ENCODE results near the gene ZNF627.

The ZNF627 gene

GRCh38 chr19:11652056-11652455 lies 54.8 kb downstream of the ZNF627 start:
- no peaks in the 10 kb centered on the region for H3K27me3 ChIP-seq (ENCODE audit: control insufficient read depth in 1 of 2, insufficient read depth in 2 of 2, low read length in 2 of 2)
- H3K27ac ChIP-seq (ENCODE audit: low read depth, low read length) = no peak overlapping the region
- H3K9me3 ChIP-seq (ENCODE audit: control insufficient read depth in 1 of 2, low read length in 2 of 2) = peaks cover 22 to 27% of the 10 kb centered on the region in 2 donors
- H3K4me3 ChIP-seq (ENCODE audit: low read depth in 1 of 2, low read length in 2 of 2) = no peak overlapping the region
- peaks cover 6 to 32% of the 10 kb centered on the region in 2 donors for H3K36me3 ChIP-seq (ENCODE audit: control insufficient read depth in 1 of 2, insufficient read depth in 2 of 2, low read length in 2 of 2)
- H3K4me1 ChIP-seq (ENCODE audit: control insufficient read depth in 1 of 2, insufficient read depth in 2 of 2, low read length in 2 of 2) = no peaks in the 10 kb centered on the region
- H3K9ac ChIP-seq (ENCODE audit: low read depth in 1 of 2, low read length in 2 of 2) = no peak overlapping the region

- Histone ChIP-seq H3K9ac (ENCODE audit: low read depth in 1 of 2, low read length in 2 of 2) (no peak overlapping the region), H3K27me3 (ENCODE audit: control insufficient read depth in 1 of 2, insufficient read depth in 2 of 2, low read length in 2 of 2) (no peaks in the 10 kb centered on the region), H3K36me3 (ENCODE audit: control insufficient read depth in 1 of 2, insufficient read depth in 2 of 2, low read length in 2 of 2) (peaks cover 6 to 32% of the 10 kb centered on the region in 2 donors), H3K9me3 (ENCODE audit: control insufficient read depth in 1 of 2, low read length in 2 of 2) (peaks cover 22 to 27% of the 10 kb centered on the region in 2 donors), H3K27ac (ENCODE audit: low read depth, low read length) (no peak overlapping the region), H3K4me3 (ENCODE audit: low read depth in 1 of 2, low read length in 2 of 2) (no peak overlapping the region), H3K4me1 (ENCODE audit: control insufficient read depth in 1 of 2, insufficient read depth in 2 of 2, low read length in 2 of 2) (peaks cover 0 to under 1% of the 10 kb centered on the region in 2 donors)
Observed at GRCh38 chr19:11652492-11652891, 55.2 kb downstream of the ZNF627 start.

- Histone ChIP-seq H3K27me3 (ENCODE audit: control insufficient read depth in 1 of 2, insufficient read depth in 2 of 2, low read length in 2 of 2) (no peaks in the 10 kb centered on the region), H3K9me3 (ENCODE audit: control insufficient read depth in 1 of 2, low read length in 2 of 2) (peaks cover 16 to 20% of the 10 kb centered on the region in 2 donors), H3K36me3 (ENCODE audit: control insufficient read depth in 1 of 2, insufficient read depth in 2 of 2, low read length in 2 of 2) (peaks cover 6 to 18% of the 10 kb centered on the region in 2 donors), H3K27ac (ENCODE audit: low read depth, low read length) (no peak overlapping the region), H3K9ac (ENCODE audit: low read depth in 1 of 2, low read length in 2 of 2) (no peak overlapping the region), H3K4me3 (ENCODE audit: low read depth in 1 of 2, low read length in 2 of 2) (no peak overlapping the region), H3K4me1 (ENCODE audit: control insufficient read depth in 1 of 2, insufficient read depth in 2 of 2, low read length in 2 of 2) (peaks cover 0 to 4% of the 10 kb centered on the region in 2 donors)
Observed at GRCh38 chr19:11656535-11656934, 59.3 kb downstream of the ZNF627 start.

GRCh38 chr19:11657307-11657706 lies 60.0 kb downstream of the ZNF627 start:
- Histone ChIP-seq H3K36me3 (ENCODE audit: control insufficient read depth in 1 of 2, insufficient read depth in 2 of 2, low read length in 2 of 2) (peaks cover 0 to 10% of the 10 kb centered on the region in 2 donors), H3K4me1 (ENCODE audit: control insufficient read depth in 1 of 2, insufficient read depth in 2 of 2, low read length in 2 of 2) (peaks cover 0 to 4% of the 10 kb centered on the region in 2 donors), H3K27ac (ENCODE audit: low read depth, low read length) (no peak overlapping the region), H3K9me3 (ENCODE audit: control insufficient read depth in 1 of 2, low read length in 2 of 2) (peaks cover 8 to 12% of the 10 kb centered on the region in 2 donors), H3K27me3 (ENCODE audit: control insufficient read depth in 1 of 2, insufficient read depth in 2 of 2, low read length in 2 of 2) (no peaks in the 10 kb centered on the region), H3K4me3 (ENCODE audit: low read depth in 1 of 2, low read length in 2 of 2) (no peak overlapping the region), H3K9ac (ENCODE audit: low read depth in 1 of 2, low read length in 2 of 2) (no peak overlapping the region)

GRCh38 chr19:11658970-11659369 lies 61.7 kb downstream of the ZNF627 start:
- Histone ChIP-seq H3K27ac (ENCODE audit: low read depth, low read length) (no peak overlapping the region), H3K4me3 (ENCODE audit: low read depth in 1 of 2, low read length in 2 of 2) (no peak overlapping the region), H3K4me1 (ENCODE audit: control insufficient read depth in 1 of 2, insufficient read depth in 2 of 2, low read length in 2 of 2) (peaks cover 0 to 4% of the 10 kb centered on the region in 2 donors), H3K36me3 (ENCODE audit: control insufficient read depth in 1 of 2, insufficient read depth in 2 of 2, low read length in 2 of 2) (peaks cover 0 to 4% of the 10 kb centered on the region in 2 donors), H3K9me3 (ENCODE audit: control insufficient read depth in 1 of 2, low read length in 2 of 2) (peaks cover 0 to 3% of the 10 kb centered on the region in 2 donors), H3K9ac (ENCODE audit: low read depth in 1 of 2, low read length in 2 of 2) (no peak overlapping the region), H3K27me3 (ENCODE audit: control insufficient read depth in 1 of 2, insufficient read depth in 2 of 2, low read length in 2 of 2) (no peaks in the 10 kb centered on the region)

- H3K4me3 ChIP-seq (ENCODE audit: low read depth in 1 of 2, low read length in 2 of 2) = no peak overlapping the region
- H3K36me3 ChIP-seq (ENCODE audit: control insufficient read depth in 1 of 2, insufficient read depth in 2 of 2, low read length in 2 of 2) = peaks cover 0 to 4% of the 10 kb centered on the region in 2 donors
- no peak overlapping the region for H3K9ac ChIP-seq (ENCODE audit: low read depth in 1 of 2, low read length in 2 of 2)
- peaks cover 0 to 3% of the 10 kb centered on the region in 2 donors for H3K9me3 ChIP-seq (ENCODE audit: control insufficient read depth in 1 of 2, low read length in 2 of 2)
- H3K4me1 ChIP-seq (ENCODE audit: control insufficient read depth in 1 of 2, insufficient read depth in 2 of 2, low read length in 2 of 2) = peaks cover 0 to 4% of the 10 kb centered on the region in 2 donors
- H3K27me3 ChIP-seq (ENCODE audit: control insufficient read depth in 1 of 2, insufficient read depth in 2 of 2, low read length in 2 of 2) = no peaks in the 10 kb centered on the region
- H3K27ac ChIP-seq (ENCODE audit: low read depth, low read length) = no peak overlapping the region
Observed at GRCh38 chr19:11659612-11660011, 62.3 kb downstream of the ZNF627 start.

- no peak overlapping the region for H3K4me3 ChIP-seq (ENCODE audit: low read depth in 1 of 2, low read length in 2 of 2)
Observed at GRCh38 chr19:11662278-11662677, 65.0 kb downstream of the ZNF627 start.

GRCh38 chr19:11663181-11663591 lies 65.9 kb downstream of the ZNF627 start:
- Histone ChIP-seq H3K27ac (ENCODE audit: low read depth, low read length) (no peak overlapping the region), H3K4me3 (ENCODE audit: low read depth in 1 of 2, low read length in 2 of 2) (no peak overlapping the region), H3K27me3 (ENCODE audit: control insufficient read depth in 1 of 2, insufficient read depth in 2 of 2, low read length in 2 of 2) (no peaks in the 10 kb centered on the region), H3K9me3 (ENCODE audit: control insufficient read depth in 1 of 2, low read length in 2 of 2) (peaks cover 0 to 3% of the 10 kb centered on the region in 2 donors), H3K36me3 (ENCODE audit: control insufficient read depth in 1 of 2, insufficient read depth in 2 of 2, low read length in 2 of 2) (no peaks in the 10 kb centered on the region), H3K4me1 (ENCODE audit: control insufficient read depth in 1 of 2, insufficient read depth in 2 of 2, low read length in 2 of 2) (no peaks in the 10 kb centered on the region), H3K9ac (ENCODE audit: low read depth in 1 of 2, low read length in 2 of 2) (no peak overlapping the region)

More at GRCh38 chr19:11662278-11662677, 65.0 kb downstream of the ZNF627 start:
- Histone ChIP-seq H3K4me1 (ENCODE audit: control insufficient read depth in 1 of 2, insufficient read depth in 2 of 2, low read length in 2 of 2) (peaks cover 0 to 4% of the 10 kb centered on the region in 2 donors), H3K27me3 (ENCODE audit: control insufficient read depth in 1 of 2, insufficient read depth in 2 of 2, low read length in 2 of 2) (no peaks in the 10 kb centered on the region), H3K9me3 (ENCODE audit: control insufficient read depth in 1 of 2, low read length in 2 of 2) (peaks cover 0 to 3% of the 10 kb centered on the region in 2 donors), H3K27ac (ENCODE audit: low read depth, low read length) (no peak overlapping the region), H3K36me3 (ENCODE audit: control insufficient read depth in 1 of 2, insufficient read depth in 2 of 2, low read length in 2 of 2) (no peaks in the 10 kb centered on the region), H3K9ac (ENCODE audit: low read depth in 1 of 2, low read length in 2 of 2) (no peak overlapping the region)

Measured in duodenal mucosa (tissue), 2 donors.